Measurements from ENCODE around the gene PTPRF.

The PTPRF gene

GRCh38 chr1:43637267-43637666, 106.6 kb downstream of the PTPRF start:
- TF ChIP-seq REST (IDR thresholded peaks at IDR 0.05; ENCODE audit: insufficient read depth in 1 of 2, low read depth in 2 of 2, low read length in 2 of 2) = no peak
- TF ChIP-seq TAF1 (IDR thresholded peaks at IDR 0.05; ENCODE audit: borderline replicate concordance, insufficient read depth, low read length) = no peak
- no peak for TF ChIP-seq FOXP2 (optimal IDR thresholded peaks at IDR 0.05; ENCODE audit: borderline replicate concordance, extremely low read depth, extremely low read length, insufficient read depth)
- TF ChIP-seq SIN3A (IDR thresholded peaks at IDR 0.05; ENCODE audit: borderline replicate concordance, insufficient read depth, low read length) = no peak
- TF ChIP-seq POLR2AphosphoS5 (IDR thresholded peaks at IDR 0.05; ENCODE audit: low read depth, low read length) = no peak

- TF ChIP-seq REST (IDR thresholded peaks at IDR 0.05; ENCODE audit: insufficient read depth in 1 of 2, low read depth in 2 of 2, low read length in 2 of 2) = no peak
- TF ChIP-seq POLR2AphosphoS5 (IDR thresholded peaks at IDR 0.05; ENCODE audit: low read depth, low read length) = no peak
- TF ChIP-seq FOXP2 (optimal IDR thresholded peaks at IDR 0.05; ENCODE audit: borderline replicate concordance, extremely low read depth, extremely low read length, insufficient read depth) = no peak
- no peak for TF ChIP-seq SIN3A (IDR thresholded peaks at IDR 0.05; ENCODE audit: borderline replicate concordance, insufficient read depth, low read length)
- no peak for TF ChIP-seq TAF1 (IDR thresholded peaks at IDR 0.05; ENCODE audit: borderline replicate concordance, insufficient read depth, low read length)
These were observed 109.5 kb downstream of the PTPRF start for GRCh38 chr1:43639976-43640794.

GRCh38 chr1:43644558-43644957, 113.9 kb downstream of the PTPRF start:
- TF ChIP-seq SIN3A (IDR thresholded peaks at IDR 0.05; ENCODE audit: borderline replicate concordance, insufficient read depth, low read length) (no peak), FOXP2 (optimal IDR thresholded peaks at IDR 0.05; ENCODE audit: borderline replicate concordance, extremely low read depth, extremely low read length, insufficient read depth) (no peak), POLR2AphosphoS5 (IDR thresholded peaks at IDR 0.05; ENCODE audit: low read depth, low read length) (no peak), TAF1 (IDR thresholded peaks at IDR 0.05; ENCODE audit: borderline replicate concordance, insufficient read depth, low read length) (no peak), REST (IDR thresholded peaks at IDR 0.05; ENCODE audit: insufficient read depth in 1 of 2, low read depth in 2 of 2, low read length in 2 of 2) (no peak)

- no peak for TF ChIP-seq POLR2AphosphoS5 (IDR thresholded peaks at IDR 0.05; ENCODE audit: low read depth, low read length)
- TF ChIP-seq REST (IDR thresholded peaks at IDR 0.05; ENCODE audit: insufficient read depth in 1 of 2, low read depth in 2 of 2, low read length in 2 of 2) = no peak
- TF ChIP-seq SIN3A (IDR thresholded peaks at IDR 0.05; ENCODE audit: borderline replicate concordance, insufficient read depth, low read length) = no peak
- TF ChIP-seq TAF1 (IDR thresholded peaks at IDR 0.05; ENCODE audit: borderline replicate concordance, insufficient read depth, low read length) = no peak
- TF ChIP-seq FOXP2 (optimal IDR thresholded peaks at IDR 0.05; ENCODE audit: borderline replicate concordance, extremely low read depth, extremely low read length, insufficient read depth) = no peak
These were observed 114.8 kb downstream of the PTPRF start for GRCh38 chr1:43645461-43645860.

Measured in PFSK-1 (cell line).